Muscle of back (tissue), 11 donors: ENCODE measurements around the gene STK11. TPM values are rescaled to one million over a fixed set of nuclear protein-coding genes. Genes with fewer than 3 reads are reported as not detected.

ENCODE experiments used
- DNase-seq, 3 donors: peaks; one replicate each; pipeline versions ENCODE4 v3.0.0 to v3.0.0-alpha.2; 2013
- polyA plus RNA-seq, 10 donors: library from polyadenylated mRNA; unstranded; fragments of 120-200 nt; gene quantifications; one replicate each; pipeline ENCODE4 v1.2.1, GENCODE V29; 2013; ENCODE audit not compliant: insufficient read length in 10 of 10

The STK11 gene
- polyA plus RNA-seq, 10 donors: 37.8 to 53.7 (median 47.7) TPM

DNA sequence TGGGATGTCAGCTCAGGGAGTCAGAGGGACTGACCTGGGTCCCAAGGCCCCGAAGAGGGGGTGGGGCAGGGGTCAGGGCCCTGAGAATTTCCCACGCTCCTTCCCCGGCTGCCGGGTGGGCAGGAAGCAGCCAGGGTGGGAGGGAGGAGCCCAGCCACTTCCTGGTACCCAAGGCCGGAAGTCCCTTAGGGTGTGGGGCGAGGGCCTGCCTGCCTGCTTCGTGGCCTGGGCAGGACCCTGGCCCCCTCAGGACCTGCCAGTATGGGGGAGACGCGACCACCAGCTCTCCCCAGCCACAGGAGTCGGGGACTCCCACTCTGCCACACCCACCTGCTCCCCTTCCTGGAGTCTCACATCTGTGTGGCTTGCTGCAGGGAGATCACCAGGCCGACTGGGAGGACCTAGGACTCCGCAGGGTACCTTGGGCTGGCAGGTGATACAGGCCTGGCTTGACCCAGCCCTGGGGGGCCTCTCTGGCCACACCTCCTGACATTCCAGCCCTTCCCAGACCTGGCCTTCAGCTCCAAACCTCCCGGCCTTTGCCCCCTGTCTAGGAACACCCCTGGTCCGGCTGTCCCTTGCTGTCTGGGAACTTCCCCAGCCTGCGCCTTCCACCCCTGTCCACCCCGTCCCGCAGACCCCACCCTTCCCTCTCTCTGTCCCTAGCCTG, 53.8 kb downstream of the STK11 start:
- DNase-seq: peak in 1 of 3 donors; percentile 76

DNA sequence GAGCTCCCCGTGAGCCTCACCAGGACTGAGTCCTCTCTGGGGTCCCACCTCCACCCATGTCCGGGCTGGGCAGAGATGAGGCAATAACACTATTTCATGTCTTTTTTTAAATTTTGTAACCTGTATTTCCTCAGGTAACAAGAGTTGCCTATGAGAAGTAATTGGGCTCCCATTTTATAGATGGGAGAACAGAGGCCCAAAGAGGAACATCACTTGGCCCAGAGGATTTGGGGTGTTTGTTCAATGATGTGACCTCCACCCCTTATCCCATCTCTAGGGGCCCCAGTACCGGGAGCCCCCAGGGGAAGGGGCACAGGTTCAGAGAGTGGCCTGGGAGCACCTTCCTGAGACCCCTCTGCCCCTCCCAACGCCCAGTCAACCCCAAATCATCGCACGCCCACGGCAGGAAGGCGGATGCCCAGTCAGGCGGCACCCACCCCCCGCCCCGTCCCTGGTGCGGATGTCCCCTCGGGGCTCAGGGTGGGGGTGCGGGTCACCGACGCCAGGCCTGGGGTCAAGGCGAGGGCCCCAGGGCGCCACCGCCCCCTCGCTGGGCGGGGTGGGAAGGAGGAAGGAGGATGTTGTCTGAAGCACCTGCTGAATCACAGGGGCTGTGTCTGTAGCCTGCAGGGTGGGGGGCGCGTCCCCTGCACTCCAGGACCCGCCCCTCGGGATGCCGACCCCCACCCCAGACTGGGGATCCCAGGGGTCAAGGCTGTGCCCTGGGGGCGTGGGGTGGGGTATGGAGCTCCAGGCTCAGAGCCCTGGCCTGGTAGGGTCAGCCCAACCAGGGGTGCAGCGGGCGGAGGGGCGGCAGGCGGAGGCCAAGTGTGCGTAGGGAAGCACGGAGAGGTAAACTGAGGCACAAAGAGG, 54.5 kb downstream of the STK11 start:
- peak in 1 of 3 donors; percentile 42 for DNase-seq

DNA sequence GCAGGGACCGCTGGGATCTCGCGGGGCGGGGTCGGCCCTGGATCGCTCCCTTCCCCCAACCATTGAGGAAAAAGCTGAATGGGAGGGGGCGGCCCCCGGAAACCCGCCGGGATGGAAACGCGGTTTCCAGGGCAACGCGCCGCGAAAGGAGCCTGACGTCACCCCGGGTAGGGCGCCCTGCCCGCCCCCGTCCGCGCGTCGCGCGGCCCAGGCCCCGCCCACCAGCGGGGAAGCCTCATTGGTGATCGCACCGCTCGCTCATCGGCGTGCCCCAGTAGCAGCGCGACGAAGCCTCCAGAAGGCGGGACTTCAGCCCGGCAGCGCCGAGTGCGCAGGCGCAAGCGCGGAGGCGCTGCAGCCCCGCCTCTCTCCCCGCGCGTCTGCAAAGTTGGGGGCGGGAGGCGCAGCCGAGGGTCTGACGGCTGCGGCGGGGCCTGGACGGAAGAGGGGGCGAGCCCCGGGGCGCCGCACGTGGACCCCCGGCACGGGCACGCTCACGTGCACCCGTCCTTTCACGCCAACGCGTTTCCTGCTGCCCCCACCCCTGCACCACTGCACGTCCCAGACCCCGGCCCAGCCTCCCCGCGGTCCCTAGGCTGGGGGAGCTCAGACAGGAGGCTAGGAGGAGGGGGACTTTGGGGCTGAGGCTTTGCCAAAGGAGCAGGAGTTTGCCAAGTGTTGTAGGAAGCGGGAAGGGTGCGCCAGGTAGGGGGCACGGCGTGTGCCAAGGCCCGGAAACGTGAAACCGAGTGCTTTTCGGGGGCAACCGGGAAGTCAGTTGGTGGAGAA, 55.4 kb downstream of the STK11 start:
- peak; percentile 96 to 99 (median 99) for DNase-seq

DNA sequence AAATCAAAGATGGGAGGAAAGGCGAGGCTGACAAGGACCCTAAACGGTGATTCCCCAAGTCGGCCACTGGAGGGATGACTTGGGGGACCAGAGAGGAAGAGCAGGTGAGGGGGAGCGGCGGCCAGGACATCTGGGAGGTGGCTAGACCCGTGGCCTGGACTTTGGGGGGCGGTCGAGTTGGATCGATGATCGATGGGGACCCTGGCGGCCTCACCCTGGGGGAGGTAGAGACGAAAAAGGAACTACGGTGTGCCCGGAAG, 55.9 kb downstream of the STK11 start:
- DNase-seq: no peak

DNA sequence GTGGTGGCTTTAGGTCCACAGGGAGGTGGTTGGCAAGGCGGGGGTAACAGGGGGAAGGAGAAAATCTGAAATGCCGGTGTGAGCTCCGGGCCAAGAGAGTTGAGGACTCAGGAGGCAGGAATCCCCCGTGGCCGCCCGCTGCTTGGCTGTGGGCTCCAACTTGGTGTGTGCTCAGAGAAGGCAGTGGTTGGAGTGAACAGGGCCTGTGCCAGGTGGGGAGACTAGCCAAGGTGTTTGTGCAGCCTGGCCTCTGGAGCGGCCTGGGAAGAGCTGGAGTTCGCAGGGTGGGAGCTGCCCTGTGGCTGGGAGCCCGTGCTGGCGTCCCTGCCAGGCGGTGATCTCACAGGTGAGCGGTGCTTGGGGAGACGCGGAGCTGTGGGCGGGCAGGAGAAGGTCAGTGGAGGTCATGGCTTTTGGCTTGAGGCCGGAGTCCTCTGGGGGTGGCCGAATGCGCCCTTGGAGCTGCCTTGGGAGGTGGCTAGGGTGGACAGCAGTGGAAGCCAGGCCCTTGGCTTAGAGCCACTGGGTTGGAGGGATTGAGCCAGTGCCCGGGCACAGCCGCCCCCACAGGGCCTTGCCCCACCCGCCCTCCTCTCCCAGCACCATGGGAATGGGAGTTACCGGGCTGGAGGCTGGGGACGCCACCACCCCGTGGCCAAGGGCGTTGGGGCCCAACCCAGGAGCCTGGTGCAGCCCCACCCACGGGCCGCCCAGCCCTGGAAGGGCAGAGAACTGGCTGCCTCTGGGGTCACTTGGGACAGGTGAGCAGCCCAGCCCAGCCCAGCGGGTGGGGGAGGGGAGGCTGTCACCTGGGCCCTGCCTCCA, 56.4 kb downstream of the STK11 start:
- peak in 1 of 3 donors; percentile 55 for DNase-seq

DNA sequence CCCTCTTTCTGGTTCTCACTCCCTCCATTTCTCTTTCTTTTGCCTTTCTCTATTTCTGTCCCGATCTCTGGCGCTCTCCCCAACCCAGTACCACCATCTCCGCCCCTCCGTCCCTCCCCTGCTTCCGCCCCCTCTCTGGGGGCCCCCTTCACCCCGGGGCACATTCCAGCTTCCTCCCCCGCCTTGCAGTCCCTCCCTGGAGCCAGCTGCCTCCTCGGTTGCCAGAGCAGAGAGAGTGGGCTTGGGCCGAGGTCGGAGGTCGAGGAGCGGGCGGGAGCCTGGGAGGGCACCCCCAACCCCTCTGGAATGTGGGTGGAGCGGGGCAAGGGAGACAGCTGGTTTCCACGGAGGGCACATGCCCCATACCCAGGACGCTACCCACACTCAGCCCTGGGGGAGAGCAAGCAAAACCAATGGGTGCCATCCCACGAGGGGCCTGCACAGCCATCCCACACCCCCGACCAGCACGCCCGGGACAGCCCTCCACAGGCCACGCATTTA, 57.1 kb downstream of the STK11 start:
- DNase-seq: peak in 1 of 3 donors; percentile 51

DNA sequence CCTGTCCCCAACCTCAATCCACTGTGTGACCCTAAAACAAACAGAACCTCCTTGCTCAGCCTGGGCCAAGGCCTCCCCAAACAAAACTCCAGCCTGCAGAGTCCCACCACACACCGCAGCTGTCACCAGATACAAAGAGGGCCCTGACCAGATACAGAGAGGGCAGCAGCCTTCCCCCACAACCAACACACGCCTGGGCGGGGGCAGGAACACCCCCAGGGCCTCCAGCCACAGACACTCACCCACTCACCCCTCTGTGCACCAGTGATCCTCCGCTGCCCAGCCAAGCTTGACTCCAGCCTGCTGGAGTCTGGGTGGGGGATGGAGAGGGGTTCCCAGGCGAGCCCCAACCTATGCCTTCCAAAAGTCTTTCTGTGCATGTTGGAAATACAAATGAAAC, 57.6 kb downstream of the STK11 start:
- peak in 1 of 3 donors; percentile 45 for DNase-seq

DNA sequence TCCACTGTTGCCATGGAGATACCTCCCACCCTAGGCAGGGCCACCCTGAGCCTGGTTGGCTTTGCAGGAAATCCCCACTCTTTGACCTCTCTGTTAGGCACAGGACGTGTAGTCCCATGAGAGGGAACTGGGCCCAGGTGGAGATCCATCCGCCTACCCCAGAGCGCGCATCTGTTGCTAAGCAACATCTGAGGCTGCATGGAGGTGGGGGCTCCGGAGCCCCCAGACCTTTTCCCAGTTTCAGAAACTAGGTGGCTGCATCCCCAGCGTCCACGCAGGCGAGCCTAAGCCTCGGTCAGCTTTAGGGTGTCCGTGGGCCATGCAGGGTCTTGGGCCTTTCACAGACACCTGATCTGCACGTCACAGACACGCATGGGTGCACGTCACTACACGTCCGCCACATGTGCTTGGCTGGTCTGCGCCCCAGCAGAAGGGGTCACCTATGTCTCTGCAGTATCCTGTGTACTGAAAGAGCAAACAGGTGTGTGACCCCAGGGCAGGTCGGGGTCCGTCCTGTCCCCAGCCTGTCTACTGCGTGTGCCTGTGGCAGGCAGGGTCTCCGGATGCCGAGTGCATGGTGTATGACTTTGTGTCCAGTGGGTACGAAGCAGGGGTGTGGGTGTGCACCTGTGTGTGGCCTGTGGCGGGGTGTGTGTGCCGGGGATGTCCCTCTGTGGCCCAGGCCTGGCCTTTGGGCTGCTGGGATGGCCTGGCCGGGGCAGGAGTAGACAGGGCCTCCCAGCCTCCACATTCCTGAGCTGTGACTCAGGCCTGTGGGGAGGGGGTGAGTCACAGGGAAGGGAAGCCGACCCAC, 59.4 kb downstream of the STK11 start:
- DNase-seq: peak; percentile 68 to 87 (median 78)

DNA sequence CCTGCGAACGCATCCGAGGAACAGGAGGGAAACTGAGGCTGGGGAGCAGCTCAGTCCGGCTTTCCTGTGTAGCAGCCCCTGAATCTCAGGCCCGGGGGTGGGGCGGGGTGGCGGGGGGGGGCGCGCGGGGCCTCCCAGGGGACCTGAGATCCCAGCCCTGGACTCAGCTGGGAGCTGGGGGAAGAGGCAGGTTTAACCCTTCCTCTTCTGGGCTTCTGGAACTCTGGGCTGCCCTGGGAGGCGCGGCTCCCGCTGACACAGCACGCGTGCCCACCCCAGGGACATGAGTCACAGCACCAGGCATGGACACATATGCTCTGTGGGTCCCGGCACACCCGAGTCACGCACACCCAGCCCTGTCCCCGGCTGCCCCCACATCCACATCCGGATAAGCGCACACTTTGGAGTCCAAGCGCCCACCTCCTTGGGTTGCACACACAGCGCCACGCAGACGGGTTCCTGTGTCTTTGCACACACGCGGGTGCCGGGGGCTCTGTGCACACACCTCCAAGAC, 60.1 kb downstream of the STK11 start:
- DNase-seq: no peak

DNA sequence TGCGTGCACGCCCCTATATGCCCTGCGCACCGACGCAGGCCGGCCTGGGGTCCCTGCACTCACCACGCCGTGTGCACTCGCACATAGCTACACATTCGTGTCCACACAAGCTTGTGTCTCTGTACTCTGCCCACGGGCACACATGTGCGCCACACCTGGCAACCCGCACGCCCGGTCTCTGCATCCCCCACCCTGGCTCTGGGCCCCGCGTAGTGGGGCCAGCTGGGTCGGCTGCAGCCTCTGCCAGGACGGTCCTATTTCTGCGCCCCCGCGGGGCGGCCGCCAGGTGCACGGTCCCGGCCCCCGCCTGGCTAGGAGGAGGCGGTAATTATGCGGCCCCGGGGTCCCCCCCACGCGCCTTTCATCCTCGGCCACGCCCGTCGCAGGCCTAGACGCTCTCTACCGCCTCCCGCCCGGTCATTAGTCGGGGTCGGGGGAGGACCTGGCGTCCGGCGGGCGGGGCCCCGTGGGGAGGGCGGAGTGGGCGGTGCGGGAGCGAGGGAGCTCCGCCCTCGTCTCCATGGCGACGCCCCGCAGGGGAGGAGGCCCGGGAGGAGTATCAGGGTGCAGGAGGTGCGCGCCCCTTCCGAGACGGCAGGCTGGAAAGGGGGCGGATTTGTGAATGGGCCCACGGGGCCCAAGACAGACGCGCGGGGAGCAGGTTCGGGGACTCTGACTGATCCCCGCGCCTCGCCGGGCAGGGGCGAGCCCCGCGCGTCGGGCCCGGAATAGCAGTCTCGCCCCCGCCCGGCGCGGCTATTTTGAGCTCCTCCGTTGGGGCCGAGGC, 60.7 kb downstream of the STK11 start:
- DNase-seq: peak; percentile 80 to 91 (median 85)

DNA sequence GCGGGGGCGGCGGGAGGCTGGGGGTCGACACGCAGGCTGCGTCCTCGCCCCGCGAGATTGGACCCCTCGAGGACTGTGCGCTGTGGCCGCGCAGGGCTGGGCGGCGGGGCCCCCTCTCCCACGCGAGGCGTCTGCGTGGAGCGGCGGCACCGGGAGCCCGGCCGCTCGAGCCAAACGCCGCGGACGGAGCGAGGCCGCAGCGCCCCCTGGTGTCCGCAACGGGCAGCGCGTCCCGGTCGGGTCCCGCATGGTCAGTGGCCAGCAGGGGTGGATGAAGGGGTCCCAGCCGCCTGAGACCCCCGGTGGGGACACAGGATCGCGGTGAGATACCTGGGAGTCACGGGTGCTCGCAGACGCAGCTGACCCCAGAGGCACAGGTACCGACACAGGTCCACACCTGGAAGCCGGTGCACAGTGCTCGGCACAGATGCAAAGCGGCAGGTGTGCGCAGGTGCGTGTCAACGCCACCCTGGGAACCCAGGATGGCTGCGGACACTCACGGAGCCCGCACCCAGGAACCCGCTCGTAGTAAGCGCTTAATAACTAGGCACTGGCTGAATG, 61.4 kb downstream of the STK11 start:
- DNase-seq: peak in 1 of 3 donors; percentile 82

DNA sequence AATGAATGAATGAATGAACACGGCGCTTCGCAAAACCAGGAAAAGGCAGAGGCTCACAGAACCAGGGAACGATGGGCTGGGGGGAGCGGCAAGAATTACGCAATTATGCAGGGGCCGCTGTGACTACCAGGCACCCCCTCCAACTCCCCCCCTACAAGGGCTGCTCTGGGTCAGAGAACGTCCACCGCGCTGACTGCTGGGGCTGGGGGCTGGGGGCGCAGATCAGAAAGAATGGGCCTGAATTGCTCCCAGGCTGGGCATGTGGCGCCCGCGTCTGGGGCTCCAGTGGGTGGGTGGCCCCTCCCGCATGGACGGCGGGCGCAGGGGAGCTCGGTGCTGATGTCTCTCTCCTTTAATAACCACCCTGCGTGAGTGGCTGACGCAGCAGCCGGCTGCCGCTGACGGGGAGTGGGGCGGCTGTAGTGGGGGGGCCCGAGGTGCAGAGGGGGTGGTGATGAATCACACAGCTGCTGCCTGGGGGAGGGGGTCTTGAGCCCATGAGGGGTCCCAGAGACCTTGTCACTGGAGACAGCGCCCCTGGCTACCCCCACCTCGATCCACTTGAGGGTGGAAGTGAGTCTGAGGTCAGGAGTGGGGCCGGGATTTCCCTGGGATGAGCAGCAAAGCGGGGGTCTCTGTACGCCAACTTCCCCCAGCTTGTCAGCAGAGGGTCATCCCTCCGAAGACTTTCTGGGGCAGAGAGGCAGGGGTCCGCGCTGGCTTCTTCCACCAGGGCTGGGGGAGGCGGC, 62.1 kb downstream of the STK11 start:
- DNase-seq: peak in 1 of 3 donors; percentile 48

DNA sequence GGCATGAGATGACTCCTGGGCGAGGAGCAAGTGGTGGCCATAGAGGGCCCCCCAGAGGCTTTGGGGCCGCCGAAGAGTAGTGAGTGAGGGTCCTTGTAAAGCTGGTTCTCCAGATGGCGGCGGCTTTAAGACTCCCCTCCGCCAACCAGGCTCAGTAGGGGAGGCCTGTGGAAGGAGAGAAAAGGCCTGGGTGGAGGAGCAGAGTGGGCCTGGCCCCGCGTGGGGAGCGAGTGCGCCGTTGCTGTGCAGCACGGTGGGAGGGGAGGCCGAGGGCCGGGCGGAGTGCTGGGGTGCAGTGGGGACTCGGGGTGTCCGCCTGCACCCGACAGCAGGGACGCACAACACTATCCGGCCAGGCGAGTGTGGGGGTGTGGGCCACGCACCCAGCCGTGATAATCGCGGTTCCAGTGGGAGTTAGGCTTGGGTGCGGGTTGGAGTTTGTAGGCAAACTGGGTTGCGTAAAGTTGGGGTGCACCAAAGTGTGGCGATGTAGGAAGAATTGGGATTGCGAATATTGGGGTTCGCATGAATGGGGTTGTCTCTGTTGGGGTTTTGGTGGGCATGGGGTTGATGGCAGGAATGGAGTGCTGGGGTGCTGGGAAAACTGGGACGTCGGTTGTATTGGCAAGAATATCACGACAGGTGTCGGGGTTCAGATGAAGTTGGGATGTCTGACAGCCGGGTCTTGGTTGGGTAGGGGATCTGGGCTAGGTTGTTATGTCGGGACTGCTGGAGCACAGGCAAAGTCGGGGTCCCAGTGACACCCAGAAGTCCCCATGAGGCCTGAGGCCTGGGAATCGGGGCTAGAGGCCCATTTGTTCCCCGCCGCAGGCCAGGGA, 62.9 kb downstream of the STK11 start:
- DNase-seq: peak in 1 of 3 donors; percentile 45

DNA sequence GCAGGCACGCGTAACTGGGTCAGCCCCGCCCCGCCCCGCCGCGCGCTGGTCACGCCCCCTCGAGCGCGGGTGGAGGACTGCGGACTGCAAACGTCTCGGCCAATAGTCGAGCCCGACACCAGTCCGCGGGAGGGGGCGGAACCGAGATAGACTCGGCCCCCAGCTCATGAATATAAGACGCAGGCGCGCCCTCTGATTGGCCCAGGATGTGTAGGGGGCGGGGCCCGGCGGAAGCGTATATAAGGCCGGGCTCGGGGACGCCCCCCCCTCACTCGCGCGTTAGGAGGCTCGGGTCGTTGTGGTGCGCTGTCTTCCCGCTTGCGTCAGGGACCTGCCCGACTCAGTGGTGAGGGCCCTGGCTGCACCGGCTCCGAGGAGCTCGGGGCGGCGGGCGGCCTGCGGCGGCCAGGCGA, 63.5 kb downstream of the STK11 start, which contains the start of gene CIRBP:
Gene CIRBP (plus strand): TSS at position 268 of the 413 bp plus-strand sequence. CDS start 1,602 bp downstream, outside the sequence.
- DNase-seq: peak; percentile 99

DNA sequence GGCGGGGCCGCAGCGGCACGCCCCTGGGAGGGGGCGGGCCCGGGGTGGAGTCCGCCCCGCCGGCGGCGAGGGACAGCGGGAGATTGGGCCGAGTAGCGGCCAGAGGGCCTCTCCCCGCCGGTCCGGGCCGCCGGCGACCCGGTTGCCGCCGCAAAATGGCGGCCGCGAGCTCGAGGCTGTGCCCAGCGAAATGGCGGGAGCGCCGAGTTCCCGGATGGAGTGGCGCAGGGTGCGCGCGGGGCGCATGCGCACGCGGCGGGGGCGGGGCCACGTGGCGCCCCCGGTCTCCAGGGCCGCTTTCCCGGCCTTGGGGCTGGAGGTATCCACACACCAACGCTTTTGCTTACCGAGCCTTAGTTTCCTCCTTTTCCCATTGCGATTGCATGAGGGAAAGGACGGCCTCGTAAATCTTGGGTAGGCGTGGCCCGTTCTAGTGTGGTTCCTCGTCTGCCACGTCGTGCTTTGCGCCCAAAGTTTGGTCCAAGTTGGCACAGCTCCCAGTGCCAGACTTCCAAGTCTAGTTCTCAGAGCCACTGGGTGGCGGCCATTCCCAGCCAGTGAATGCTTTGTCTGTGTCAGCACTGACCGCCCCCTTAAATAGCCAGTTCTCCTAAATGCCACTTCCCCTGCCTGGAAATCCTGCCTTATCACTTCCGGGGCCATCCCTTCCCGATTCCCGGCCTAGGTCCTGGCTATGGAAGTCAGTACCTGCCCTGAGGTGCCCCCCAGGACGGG, 64.1 kb downstream of the STK11 start:
- DNase-seq: peak; percentile 87 to 95 (median 92)

DNA sequence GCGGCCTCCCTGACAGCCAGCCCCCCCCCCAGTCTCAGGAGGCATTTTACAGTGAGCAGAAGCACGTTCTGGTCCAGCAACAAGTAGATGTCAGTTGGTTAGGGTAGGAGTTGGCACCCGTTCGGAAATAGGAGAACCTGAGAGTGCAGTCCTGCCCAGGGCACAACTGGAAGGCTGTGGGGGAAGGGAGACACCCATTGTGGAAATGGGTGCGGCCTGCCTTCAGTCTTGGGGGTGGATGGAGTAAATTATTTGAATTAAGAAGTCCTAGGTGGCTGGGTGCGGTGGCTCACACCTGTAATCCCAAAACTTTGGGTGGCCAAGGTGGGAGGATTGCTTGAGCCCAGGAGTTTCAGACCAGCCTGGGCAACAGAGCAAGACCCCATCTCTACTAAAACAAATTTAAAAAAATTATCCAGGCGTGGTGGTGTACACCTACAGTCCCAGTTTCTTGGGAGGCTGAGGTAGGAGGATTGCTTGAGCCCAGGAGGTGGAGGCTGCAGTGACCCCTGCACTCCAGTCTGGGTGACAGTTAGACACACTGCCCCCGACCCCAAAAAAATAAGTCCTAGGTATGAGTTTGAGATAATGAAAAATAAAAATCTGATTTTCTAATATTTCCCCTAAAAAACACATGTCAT, 64.8 kb downstream of the STK11 start:
- DNase-seq: no peak
